Suprapubic skin (tissue), 4 donors: ENCODE measurements around the gene FNBP1L.

Source experiments
- CTCF ChIP-seq, 2 donors: fragments of 200-600 bp in 1 of 2; fragments of 450-650 bp in 1 of 2; sonication (generic) in 1 of 2; IDR thresholded peaks; one replicate each; pipeline ENCODE4 v1.5.1; 2016 to 2019; ENCODE audit warnings: antibody characterized with exemption in 2 of 2, mild to moderate bottlenecking in 1 of 2, moderate library complexity in 1 of 2
- POLR2A ChIP-seq, 2 donors: fragments of 450-650 bp; IDR thresholded peaks; one replicate each; pipeline ENCODE4 v1.6.1; 2017; ENCODE audit warnings: antibody characterized with exemption in 2 of 2, mild to moderate bottlenecking in 2 of 2, moderate library complexity in 2 of 2
- POLR2AphosphoS5 ChIP-seq, 3 donors: sonication (generic); formaldehyde crosslinking; IDR thresholded peaks; one replicate each; pipeline ENCODE4 v1.6.1; 2017; ENCODE audit warnings: antibody characterized with exemption in 3 of 3

GRCh38 chr1:93442008-93442666, 5.8 kb upstream of the FNBP1L start:
- TF ChIP-seq CTCF (IDR thresholded peaks at IDR 0.05) (no peak), POLR2A (IDR thresholded peaks at IDR 0.05) (no peak), POLR2AphosphoS5 (IDR thresholded peaks at IDR 0.05) (no peak)
